Activated T-cell treated with anti-CD3 and anti-CD28 coated beads, Interleukin-2, amount 50 U/mL, for 24 hours (primary cell): Measurements from ENCODE around the gene LMOD3.

Experiments used
- DNase-seq: peaks from one replicate; pipeline ENCODE4 v3.0.0-alpha.2; 2020
- H3K27ac Mint-ChIP-seq: 2 replicates; pipeline ENCODE4 v1.8.0; 2020; ENCODE audit warnings: mild to moderate bottlenecking, mixed read lengths
- H3K27me3 Mint-ChIP-seq: 2 replicates; pipeline ENCODE4 v1.8.0; 2020; ENCODE audit warnings: mixed read lengths
- H3K36me3 Mint-ChIP-seq: 2 replicates; pipeline ENCODE4 v1.8.0; 2020; ENCODE audit warnings: low read depth, mixed read lengths
- H3K4me1 Mint-ChIP-seq: 2 replicates; pipeline ENCODE4 v1.8.0; 2020; ENCODE audit warnings: low read depth, mixed read lengths
- H3K4me3 Mint-ChIP-seq: 2 replicates; pipeline ENCODE4 v1.8.0; 2020; ENCODE audit warnings: mild to moderate bottlenecking, moderate library complexity, mixed read lengths
- H3K9me3 Mint-ChIP-seq: 2 replicates; pipeline ENCODE4 v1.8.0; 2020; ENCODE audit warnings: mixed read lengths

LMOD3 gene

GRCh38 chr3:69091389-69092029 lies 30.9 kb downstream of the LMOD3 start:
- peak overlapping the region; percentile 96 for H3K27ac Mint-ChIP-seq
- H3K4me1 Mint-ChIP-seq = peaks cover 87% of the 10 kb centered on the region
- no peaks in the 10 kb centered on the region for H3K27me3 Mint-ChIP-seq
- DNase-seq = no peak
- H3K36me3 Mint-ChIP-seq = peaks cover 83% of the 10 kb centered on the region
- no peaks in the 10 kb centered on the region for H3K9me3 Mint-ChIP-seq
- H3K4me3 Mint-ChIP-seq = peak overlapping the region; percentile 70

GRCh38 chr3:69090021-69090420 lies 32.4 kb downstream of the LMOD3 start:
- Mint-ChIP-seq H3K4me1 (peaks cover 74% of the 10 kb centered on the region), H3K36me3 (peaks cover 86% of the 10 kb centered on the region), H3K27me3 (no peaks in the 10 kb centered on the region), H3K9me3 (no peaks in the 10 kb centered on the region), H3K4me3 (peak overlapping the region; percentile 96), H3K27ac (peak overlapping the region; percentile 99)
- no peak for DNase-seq

- Mint-ChIP-seq H3K36me3 (peaks cover 72% of the 10 kb centered on the region), H3K4me3 (peak overlapping the region; percentile 96), H3K27ac (peak overlapping the region; percentile 99), H3K9me3 (no peaks in the 10 kb centered on the region), H3K27me3 (no peaks in the 10 kb centered on the region), H3K4me1 (peaks cover 71% of the 10 kb centered on the region)
- no peak for DNase-seq
These were observed 34.3 kb downstream of the LMOD3 start for GRCh38 chr3:69088063-69088462.

GRCh38 chr3:69087030-69087791 lies 35.2 kb downstream of the LMOD3 start:
- Mint-ChIP-seq H3K27me3 (no peaks in the 10 kb centered on the region), H3K36me3 (peaks cover 65% of the 10 kb centered on the region)

GRCh38 chr3:69085833-69086722 lies 36.3 kb downstream of the LMOD3 start:
- peak overlapping the region; percentile 99 for H3K27ac Mint-ChIP-seq
- peak; percentile 82 for DNase-seq
- H3K27me3 Mint-ChIP-seq = no peaks in the 10 kb centered on the region
- peak overlapping the region; percentile 96 for H3K4me3 Mint-ChIP-seq
- H3K9me3 Mint-ChIP-seq = no peaks in the 10 kb centered on the region
- peaks cover 72% of the 10 kb centered on the region for H3K4me1 Mint-ChIP-seq
- peaks cover 57% of the 10 kb centered on the region for H3K36me3 Mint-ChIP-seq

More at GRCh38 chr3:69087030-69087791, 35.2 kb downstream of the LMOD3 start:
- H3K27ac Mint-ChIP-seq = peak overlapping the region; percentile 99
- no peak for DNase-seq
- H3K4me3 Mint-ChIP-seq = peak overlapping the region; percentile 96
- H3K9me3 Mint-ChIP-seq = no peaks in the 10 kb centered on the region
- H3K4me1 Mint-ChIP-seq = peaks cover 71% of the 10 kb centered on the region

GRCh38 chr3:69085168-69085832 lies 37.1 kb downstream of the LMOD3 start:
- H3K4me1 Mint-ChIP-seq = peaks cover 72% of the 10 kb centered on the region
- H3K4me3 Mint-ChIP-seq = peak overlapping the region; percentile 96
- peaks cover 51% of the 10 kb centered on the region for H3K36me3 Mint-ChIP-seq
- H3K27me3 Mint-ChIP-seq = no peaks in the 10 kb centered on the region
- H3K27ac Mint-ChIP-seq = peak overlapping the region; percentile 99
- DNase-seq = peak; percentile 52
- no peaks in the 10 kb centered on the region for H3K9me3 Mint-ChIP-seq

GRCh38 chr3:69084326-69085167 lies 37.8 kb downstream of the LMOD3 start, which contains the start of gene ARL6IP5:
ARL6IP5 (plus strand) TSS chr3:69084937; CDS start chr3:69085048, 111 bp downstream.
- Mint-ChIP-seq H3K27ac (peak within 1 kb of the TSS; percentile 99), H3K9me3 (no peaks in the 10 kb centered on the region), H3K27me3 (no peaks in the 10 kb centered on the region), H3K4me1 (peaks cover 64% of the 10 kb centered on the region), H3K4me3 (peak within 1 kb of the TSS; percentile 96), H3K36me3 (peaks cover 45% of the 10 kb centered on the region)
- peak; percentile 89 for DNase-seq

GRCh38 chr3:69082805-69083204 lies 39.6 kb downstream of the LMOD3 start:
- H3K9me3 Mint-ChIP-seq = no peaks in the 10 kb centered on the region
- peak overlapping the region; percentile 96 for H3K4me3 Mint-ChIP-seq
- no peaks in the 10 kb centered on the region for H3K27me3 Mint-ChIP-seq
- peaks cover 41% of the 10 kb centered on the region for H3K36me3 Mint-ChIP-seq
- peak overlapping the region; percentile 99 for H3K27ac Mint-ChIP-seq
- peak; percentile 71 for DNase-seq
- peaks cover 64% of the 10 kb centered on the region for H3K4me1 Mint-ChIP-seq

GRCh38 chr3:69082361-69082760 lies 40.0 kb downstream of the LMOD3 start:
- no peaks in the 10 kb centered on the region for H3K27me3 Mint-ChIP-seq

GRCh38 chr3:69081583-69082262 lies 40.7 kb downstream of the LMOD3 start:
- peaks cover 65% of the 10 kb centered on the region for H3K4me1 Mint-ChIP-seq
- H3K27me3 Mint-ChIP-seq = no peaks in the 10 kb centered on the region
- H3K36me3 Mint-ChIP-seq = peaks cover 41% of the 10 kb centered on the region
- H3K9me3 Mint-ChIP-seq = no peaks in the 10 kb centered on the region
- peak overlapping the region; percentile 96 for H3K4me3 Mint-ChIP-seq
- H3K27ac Mint-ChIP-seq = peak overlapping the region; percentile 99
- DNase-seq = no peak

More at GRCh38 chr3:69082361-69082760, 40.0 kb downstream of the LMOD3 start:
- Mint-ChIP-seq H3K4me1 (peaks cover 64% of the 10 kb centered on the region), H3K4me3 (peak overlapping the region; percentile 96), H3K9me3 (no peaks in the 10 kb centered on the region), H3K27ac (peak overlapping the region; percentile 99), H3K36me3 (peaks cover 42% of the 10 kb centered on the region)
- no peak for DNase-seq

GRCh38 chr3:69080233-69080920 lies 42.0 kb downstream of the LMOD3 start, which contains the start of gene UBA3:
UBA3 (minus strand) TSS chr3:69080365; CDS start chr3:69080353, 12 bp downstream.
- Mint-ChIP-seq H3K27me3 (no peaks in the 10 kb centered on the region), H3K27ac (peak within 1 kb of the TSS; percentile 99), H3K9me3 (no peaks in the 10 kb centered on the region), H3K36me3 (peaks cover 40% of the 10 kb centered on the region), H3K4me3 (peak within 1 kb of the TSS; percentile 83), H3K4me1 (peaks cover 69% of the 10 kb centered on the region)
- DNase-seq = peak; percentile 92
